CD14-positive monocyte (primary cell): ENCODE measurements around the gene ZDHHC11. TPM values are rescaled to one million over a fixed set of nuclear protein-coding genes. Genes with fewer than 3 reads are reported as not detected.

Source experiments
- DNase-seq, 3 donors: peaks; one replicate each; pipeline ENCODE4 v3.0.0-alpha.2; 2011 to 2022
- H2AFZ ChIP-seq: 2 replicates; pipeline ENCODE4 v1.6.0; 2012; ENCODE audit warnings: mild to moderate bottlenecking, low read depth, low read length, inconsistent platforms; ENCODE audit not compliant: insufficient read depth, poor library complexity, severe bottlenecking
- H3K27ac ChIP-seq, 2 donors: 1 replicate in 1 of 2; 2 replicates in 1 of 2; pipeline ENCODE4 v1.5.1; 2012 to 2013; ENCODE audit warnings: low read length in 2 of 2, control low read depth in 1 of 2, inconsistent platforms in 1 of 2, low read depth in 1 of 2, mild to moderate bottlenecking in 1 of 2
- H3K27me3 ChIP-seq, 2 donors: one replicate each; pipeline versions ENCODE4 v1.6.0 to v1.6.1; 2011 to 2013; ENCODE audit warnings: low read length in 2 of 2; ENCODE audit not compliant: control insufficient read depth in 2 of 2, insufficient read depth in 2 of 2
- H3K36me3 ChIP-seq, 2 donors: replicated peaks in 1 of 2; 1 replicate in 1 of 2; 2 replicates in 1 of 2; pipeline versions ENCODE4 v1.5.1 to v1.6.1; 2012 to 2013; ENCODE audit warnings: low read length in 2 of 2, control low read depth in 1 of 2, inconsistent platforms in 1 of 2, mild to moderate bottlenecking in 1 of 2; ENCODE audit not compliant: insufficient read depth in 2 of 2, control insufficient read depth in 1 of 2
- H3K4me1 ChIP-seq, 2 donors: 1 replicate in 1 of 2; 2 replicates in 1 of 2; pipeline versions ENCODE4 v1.5.1 to v1.6.1; 2012 to 2013; ENCODE audit warnings: low read length in 2 of 2, control low read depth in 1 of 2, inconsistent platforms in 1 of 2, mild to moderate bottlenecking in 1 of 2, moderate library complexity in 1 of 2; ENCODE audit not compliant: insufficient read depth in 2 of 2, control insufficient read depth in 1 of 2
- H3K4me2 ChIP-seq: replicated peaks from 2 replicates; pipeline ENCODE3; 2012; ENCODE audit warnings: low read length, moderate library complexity, mild to moderate bottlenecking; ENCODE audit not compliant: poor library complexity, severe bottlenecking; ENCODE audit errors: extremely low read depth
- H3K4me3 ChIP-seq, 3 experiments: fragments of 200-600 bp in 1 of 3; sonication (generic) in 1 of 3; replicated peaks in 1 of 3; 1 replicate in 2 of 3; 2 replicates in 1 of 3; pipeline ENCODE4 v1.5.1; 2011 to 2013; ENCODE audit warnings: low read length in 3 of 3, mild to moderate bottlenecking in 3 of 3, control low read depth in 2 of 3, low read depth in 2 of 3, inconsistent platforms in 1 of 3, moderate library complexity in 1 of 3
- H3K79me2 ChIP-seq: 2 replicates; pipeline ENCODE4 v1.6.0; 2012; ENCODE audit warnings: mild to moderate bottlenecking, control low read depth, inconsistent platforms, low read length, moderate library complexity; ENCODE audit not compliant: insufficient read depth
- H3K9ac ChIP-seq: 2 replicates; pipeline ENCODE4 v1.6.0; 2017; ENCODE audit warnings: low read length, mild to moderate bottlenecking; ENCODE audit not compliant: insufficient read depth, poor library complexity, severe bottlenecking
- H3K9me3 ChIP-seq, 2 donors: replicated peaks in 1 of 2; 1 replicate in 1 of 2; 2 replicates in 1 of 2; pipeline versions ENCODE4 v1.5.1 to v1.6.1; 2012 to 2013; ENCODE audit warnings: low read length in 2 of 2, control low read depth in 1 of 2; ENCODE audit not compliant: control insufficient read depth in 1 of 2, insufficient read depth in 1 of 2
- H4K20me1 ChIP-seq: 2 replicates; pipeline ENCODE4 v1.6.0; 2012; ENCODE audit warnings: mild to moderate bottlenecking, low read length, control low read depth, moderate library complexity; ENCODE audit not compliant: insufficient read depth
- H3K27ac Mint-ChIP-seq, 7 donors: one replicate each; pipeline ENCODE4 v1.8.0; 2020; ENCODE audit warnings: mild to moderate bottlenecking in 7 of 7, mixed read lengths in 7 of 7, moderate library complexity in 6 of 7, inconsistent platforms in 2 of 7
- H3K27me3 Mint-ChIP-seq, 3 donors: one replicate each; pipeline ENCODE4 v1.8.0; 2021 to 2022; ENCODE audit warnings: low read depth in 3 of 3, mild to moderate bottlenecking in 3 of 3, mixed read lengths in 3 of 3, moderate library complexity in 3 of 3, inconsistent platforms in 1 of 3
- H3K36me3 Mint-ChIP-seq, 2 donors: one replicate each; pipeline ENCODE4 v1.8.0; 2020; ENCODE audit warnings: mixed read lengths in 2 of 2, inconsistent platforms in 1 of 2, mild to moderate bottlenecking in 1 of 2
- H3K4me1 Mint-ChIP-seq: one replicate; pipeline ENCODE4 v1.8.0; 2020; ENCODE audit warnings: mild to moderate bottlenecking, mixed read lengths
- H3K4me3 Mint-ChIP-seq, 2 donors: one replicate each; pipeline ENCODE4 v1.8.0; 2020; ENCODE audit warnings: mild to moderate bottlenecking in 2 of 2, mixed read lengths in 2 of 2, moderate library complexity in 1 of 2
- H3K9me3 Mint-ChIP-seq, 7 donors: one replicate each; pipeline ENCODE4 v1.8.0; 2020 to 2022; ENCODE audit warnings: mixed read lengths in 7 of 7, mild to moderate bottlenecking in 6 of 7, moderate library complexity in 6 of 7, inconsistent platforms in 2 of 7
- CTCF ChIP-seq: fragments of 200-600 bp; IDR thresholded peaks from one replicate; pipeline ENCODE4 v1.8.0; 2022; ENCODE audit warnings: antibody characterized with exemption, mild to moderate bottlenecking
- WGBS: methylation state at CpG from one replicate; pipeline ENCODE4 v1.1.5; 2013; ENCODE audit warnings: missing lambda C conversion rate; ENCODE audit not compliant: insufficient coverage; 5-methylcytosine and 5-hydroxymethylcytosine counted together
- intact Hi-C, 2 donors: fragments of 100-400 bp; cut with micrococcal nuclease; formaldehyde crosslinking; loops; one replicate each; pipeline versions ENCODE4 v1.15.0 to v1.15.1; 2023
- polyA plus RNA-seq, 3 donors: library from polyadenylated mRNA; depleted of rRNA in 1 of 3; unstranded in 2 of 3; stranded (reverse) in 1 of 3; fragments of 300-500 nt in 2 of 3; fragments of >200 nt in 1 of 3; fragmentation: Illumina TruSeq in 2 of 3; gene quantifications; 1 replicate in 2 of 3; 2 replicates in 1 of 3; pipeline ENCODE4 v1.2.3, GENCODE V29; 2012 to 2021

ZDHHC11 gene
- polyA plus RNA-seq, 3 donors, result 1.8 TPM; not detected in 2

- Mint-ChIP-seq H3K4me3 (no peak overlapping the region), H3K4me1 (no peaks in the 10 kb centered on the region), H3K9me3 (peaks cover 0 to 1% (median 0%) of the 10 kb centered on the region in 7 donors), H3K27ac (no peak overlapping the region), H3K27me3 (peaks cover 0 to 12% (median 8%) of the 10 kb centered on the region in 3 donors), H3K36me3 (no peaks in the 10 kb centered on the region)
- no peak overlapping the region for H2AFZ ChIP-seq
- no peaks in the 10 kb centered on the region for H4K20me1 ChIP-seq
- no peak overlapping the region for H3K27ac ChIP-seq
- intact Hi-C loops, result no loop called here
- H3K79me2 ChIP-seq, result no peaks in the 10 kb centered on the region
- H3K4me1 ChIP-seq, result no peaks in the 10 kb centered on the region
- no peak overlapping the region for H3K9ac ChIP-seq
- no peak overlapping the region for H3K4me3 ChIP-seq
- no peaks in the 10 kb centered on the region for H3K27me3 ChIP-seq
- no peak overlapping the region for H3K4me2 ChIP-seq
- WGBS, result 80% methylated on average over 19 of the region's 21 CpGs
- DNase-seq, result no peak
- H3K9me3 ChIP-seq, result no peaks in the 10 kb centered on the region
- TF ChIP-seq CTCF, result no peak
- H3K36me3 ChIP-seq, result no peaks in the 10 kb centered on the region
Observed at GRCh38 chr5:757931-758697, 92.7 kb downstream of the ZDHHC11 start.

DNA sequence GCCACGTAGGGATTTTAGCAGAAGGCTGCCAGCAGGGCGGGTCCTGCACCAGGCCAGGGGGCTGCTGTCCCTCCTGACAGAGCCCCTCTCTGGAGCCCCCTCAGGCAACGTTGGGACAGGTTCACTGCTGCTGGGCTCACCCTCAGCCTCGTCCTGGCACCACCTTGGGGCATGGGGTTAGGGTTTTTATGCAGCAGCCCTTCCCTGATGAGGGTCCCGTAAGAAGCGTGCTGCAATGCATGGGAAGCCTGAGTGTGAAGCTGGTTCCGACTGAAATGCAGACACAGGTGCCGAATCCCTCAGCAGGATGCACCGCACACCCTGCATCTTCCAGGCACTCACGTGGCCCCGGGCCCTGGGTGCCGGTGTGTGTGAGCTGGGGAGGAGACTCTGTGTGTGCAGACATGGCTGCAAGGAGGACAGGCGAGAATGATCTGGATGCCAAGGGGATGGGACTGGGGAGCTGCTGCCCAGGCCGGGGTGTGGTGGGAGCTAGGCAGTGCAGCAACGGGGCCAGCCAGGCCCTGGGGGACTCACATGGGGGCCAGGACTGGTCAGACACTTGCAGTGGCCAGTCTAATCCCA, 93.3 kb downstream of the ZDHHC11 start:
- DNase-seq, result no peak
- H3K27ac ChIP-seq, result no peak overlapping the region
- no peak overlapping the region for H3K9ac ChIP-seq
- H3K27me3 ChIP-seq, result no peaks in the 10 kb centered on the region
- H3K4me2 ChIP-seq, result no peak overlapping the region
- H3K9me3 Mint-ChIP-seq, result peaks cover 0 to 1% (median 0%) of the 10 kb centered on the region in 7 donors
- no peaks in the 10 kb centered on the region for H3K79me2 ChIP-seq
- H3K36me3 ChIP-seq, result no peaks in the 10 kb centered on the region
- no peaks in the 10 kb centered on the region for H3K9me3 ChIP-seq
- H3K27me3 Mint-ChIP-seq, result peaks cover under 1 to 12% (median 8%) of the 10 kb centered on the region in 3 donors
- no peak overlapping the region for H3K4me3 Mint-ChIP-seq
- no peaks in the 10 kb centered on the region for H3K4me1 Mint-ChIP-seq
- no peak overlapping the region for H3K27ac Mint-ChIP-seq
- intact Hi-C loops, result no loop called here
- H3K4me3 ChIP-seq, result no peak overlapping the region
- WGBS, result 91% methylated on average over 12 of the region's 15 CpGs
- H4K20me1 ChIP-seq, result no peaks in the 10 kb centered on the region
- H2AFZ ChIP-seq, result no peak overlapping the region
- H3K36me3 Mint-ChIP-seq, result no peaks in the 10 kb centered on the region
- no peak for TF ChIP-seq CTCF
- no peaks in the 10 kb centered on the region for H3K4me1 ChIP-seq
